VCaP (cell line): Measurements from ENCODE around the gene FBN2.
"Not testable (repeated sequence)": the region's sequence is repeated elsewhere in the genome, so short reads cannot be mapped to it uniquely, and the experiment has no call there.

Experiments used
- H3K27ac ChIP-seq: fragments of 450-650 bp; 2 replicates; pipeline ENCODE4 v1.5.1; 2017
- TF ChIP-seq, protein P1 (sequence below): fragments of 450-650 bp; conservative IDR thresholded peaks from 2 replicates; pipeline ENCODE4 v1.5.1; 2017; ENCODE audit warnings: mild to moderate bottlenecking, moderate library complexity

The FBN2 gene

DNA sequence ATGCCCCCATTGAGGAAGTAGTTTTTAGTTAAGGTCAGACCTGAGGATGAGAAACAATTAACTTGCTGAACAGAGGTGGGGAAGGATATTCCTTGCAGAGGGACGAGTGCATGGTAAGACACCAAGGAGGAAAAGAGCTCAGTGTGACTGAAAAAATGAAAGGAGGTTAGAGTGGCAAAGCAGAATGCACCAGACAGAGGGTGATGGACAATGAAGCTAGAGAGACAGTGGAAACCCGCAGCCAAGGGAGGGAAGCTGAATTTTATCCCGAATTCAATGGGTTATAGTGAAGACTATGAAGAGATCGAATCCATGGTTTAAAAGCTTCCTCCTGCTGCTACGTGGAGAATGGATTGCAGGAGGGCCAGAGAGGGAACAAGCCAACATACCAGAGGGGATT, 206.8 kb downstream of the FBN2 start:
- TF ChIP-seq, protein P1, sequence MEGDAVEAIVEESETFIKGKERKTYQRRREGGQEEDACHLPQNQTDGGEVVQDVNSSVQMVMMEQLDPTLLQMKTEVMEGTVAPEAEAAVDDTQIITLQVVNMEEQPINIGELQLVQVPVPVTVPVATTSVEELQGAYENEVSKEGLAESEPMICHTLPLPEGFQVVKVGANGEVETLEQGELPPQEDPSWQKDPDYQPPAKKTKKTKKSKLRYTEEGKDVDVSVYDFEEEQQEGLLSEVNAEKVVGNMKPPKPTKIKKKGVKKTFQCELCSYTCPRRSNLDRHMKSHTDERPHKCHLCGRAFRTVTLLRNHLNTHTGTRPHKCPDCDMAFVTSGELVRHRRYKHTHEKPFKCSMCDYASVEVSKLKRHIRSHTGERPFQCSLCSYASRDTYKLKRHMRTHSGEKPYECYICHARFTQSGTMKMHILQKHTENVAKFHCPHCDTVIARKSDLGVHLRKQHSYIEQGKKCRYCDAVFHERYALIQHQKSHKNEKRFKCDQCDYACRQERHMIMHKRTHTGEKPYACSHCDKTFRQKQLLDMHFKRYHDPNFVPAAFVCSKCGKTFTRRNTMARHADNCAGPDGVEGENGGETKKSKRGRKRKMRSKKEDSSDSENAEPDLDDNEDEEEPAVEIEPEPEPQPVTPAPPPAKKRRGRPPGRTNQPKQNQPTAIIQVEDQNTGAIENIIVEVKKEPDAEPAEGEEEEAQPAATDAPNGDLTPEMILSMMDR: no peak
- H3K27ac ChIP-seq: no peak overlapping the region

DNA sequence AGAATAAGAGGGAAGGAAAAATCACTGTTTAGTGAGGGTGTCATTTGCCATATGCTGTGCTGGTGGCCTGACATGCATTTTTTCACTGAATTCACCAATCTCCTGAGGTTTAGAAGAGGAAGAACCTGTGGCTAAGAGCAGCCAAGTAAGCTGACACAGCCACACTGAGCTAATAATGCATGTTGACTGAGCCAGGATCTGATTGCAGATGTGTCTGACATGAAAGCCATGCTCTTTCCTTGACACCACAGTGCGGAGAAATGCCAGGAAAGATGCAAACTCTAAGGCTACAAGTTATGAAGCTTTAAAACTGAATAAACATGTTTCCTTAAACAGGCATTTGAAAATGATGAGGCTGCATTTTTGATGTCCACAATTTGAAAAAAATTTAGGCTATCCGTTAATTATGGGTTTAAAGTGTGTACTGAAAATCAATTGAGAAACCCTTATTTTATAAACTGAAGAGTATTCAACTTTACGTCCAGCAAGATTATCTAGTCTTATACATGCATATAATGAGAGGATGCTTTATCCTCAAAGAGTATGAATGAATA, 208.6 kb downstream of the FBN2 start:
- TF ChIP-seq, protein P1: no peak
- no peak overlapping the region for H3K27ac ChIP-seq

DNA sequence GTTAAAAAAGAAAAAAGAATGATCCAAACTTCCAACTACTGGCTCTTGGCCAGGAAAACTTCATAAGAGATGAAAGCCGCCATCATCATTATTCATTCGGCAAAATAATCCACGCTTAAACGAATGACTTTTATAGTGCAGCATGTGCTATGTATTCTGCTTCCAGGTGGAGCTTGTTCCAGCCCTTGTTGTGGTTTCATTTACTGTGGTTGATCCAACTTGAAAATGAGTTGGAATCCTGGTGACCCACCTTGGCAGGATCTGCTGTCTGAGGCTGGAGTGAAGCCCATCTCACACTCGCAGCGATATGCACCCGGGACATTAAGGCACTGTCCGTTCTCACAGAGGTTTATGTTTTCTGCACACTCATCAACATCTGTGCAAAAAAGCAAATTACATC, 209.6 kb downstream of the FBN2 start:
- H3K27ac ChIP-seq: no peak overlapping the region
- TF ChIP-seq, protein P1: no peak

DNA sequence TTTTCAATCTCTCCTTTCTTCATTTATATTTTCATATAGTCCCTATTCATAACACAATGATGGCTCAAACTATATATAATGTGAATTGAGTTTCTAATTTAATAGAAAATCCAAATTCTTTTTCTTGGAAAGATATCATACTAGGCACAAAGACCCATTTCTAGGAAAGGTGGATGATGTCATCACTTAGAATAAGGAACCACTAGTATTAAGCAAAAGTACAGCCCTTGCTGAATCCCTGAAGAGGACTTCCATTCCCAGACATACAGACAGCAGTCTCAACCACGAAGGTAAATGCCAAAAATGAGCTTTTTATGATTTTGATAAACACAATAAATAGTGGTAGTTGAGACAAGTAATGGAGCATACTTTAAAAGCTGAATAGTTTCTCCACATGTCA, 210.0 kb downstream of the FBN2 start:
- H3K27ac ChIP-seq: no peak overlapping the region
- TF ChIP-seq, protein P1: no peak

DNA sequence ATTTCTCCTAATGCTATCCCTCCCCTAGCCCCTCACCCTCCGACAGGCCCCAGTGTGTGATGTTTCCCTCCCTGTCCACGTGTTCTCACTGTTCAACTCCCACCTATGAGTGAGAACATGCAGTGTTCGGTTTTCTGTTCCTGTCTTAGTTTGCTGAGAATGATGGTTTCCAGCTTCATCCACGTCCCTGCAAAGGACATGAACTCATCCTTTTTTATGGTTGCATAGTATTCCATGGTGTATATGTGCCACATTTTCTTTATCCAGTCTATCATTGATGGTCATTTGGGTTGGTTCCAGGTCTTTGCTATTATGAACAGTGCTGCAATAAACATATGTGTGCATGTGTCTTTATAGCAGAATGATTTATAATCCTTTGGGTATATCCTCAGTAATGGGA, 216.6 kb downstream of the FBN2 start:
- not testable (repeated sequence) for H3K27ac ChIP-seq

DNA sequence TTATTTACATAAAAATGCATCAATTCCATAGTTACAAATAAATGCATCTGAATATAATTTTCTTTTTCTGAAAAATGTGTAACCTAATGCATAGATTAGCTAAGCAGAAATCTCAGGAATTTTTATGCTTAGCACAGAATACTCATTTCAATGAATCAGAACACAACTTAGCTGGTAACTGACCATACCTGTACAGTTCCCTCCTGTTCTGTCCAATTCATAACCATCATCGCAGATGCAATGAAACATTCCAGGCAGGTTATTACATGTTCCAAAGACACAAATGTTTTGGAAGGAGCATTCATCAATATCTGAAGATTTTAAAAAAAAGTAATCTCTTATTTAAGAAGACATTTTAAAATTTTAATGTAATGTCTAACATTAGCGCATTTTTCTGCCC, 219.4 kb downstream of the FBN2 start:
- H3K27ac ChIP-seq: no peak overlapping the region
- TF ChIP-seq, protein P1: no peak

DNA sequence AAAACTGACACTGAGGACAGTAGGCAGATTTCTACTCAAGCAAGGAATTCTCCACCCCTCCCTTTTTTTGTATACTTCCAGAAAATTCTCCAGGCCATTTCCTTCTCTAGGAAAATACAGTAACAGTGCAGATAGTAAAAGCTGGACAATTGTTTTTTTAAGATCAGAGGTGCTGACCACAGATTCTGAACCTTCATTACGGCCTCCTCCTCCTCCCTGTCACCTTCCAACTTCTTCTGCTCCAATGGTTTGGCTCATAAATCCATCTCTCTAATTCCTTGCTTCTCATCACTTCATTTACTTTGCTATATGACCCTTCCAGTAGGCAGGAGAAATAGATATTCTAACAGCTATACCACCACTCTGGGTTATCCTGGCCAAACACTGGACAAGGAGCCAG, 220.6 kb downstream of the FBN2 start:
- TF ChIP-seq, protein P1: no peak
- peak overlapping the region; percentile 29 for H3K27ac ChIP-seq

DNA sequence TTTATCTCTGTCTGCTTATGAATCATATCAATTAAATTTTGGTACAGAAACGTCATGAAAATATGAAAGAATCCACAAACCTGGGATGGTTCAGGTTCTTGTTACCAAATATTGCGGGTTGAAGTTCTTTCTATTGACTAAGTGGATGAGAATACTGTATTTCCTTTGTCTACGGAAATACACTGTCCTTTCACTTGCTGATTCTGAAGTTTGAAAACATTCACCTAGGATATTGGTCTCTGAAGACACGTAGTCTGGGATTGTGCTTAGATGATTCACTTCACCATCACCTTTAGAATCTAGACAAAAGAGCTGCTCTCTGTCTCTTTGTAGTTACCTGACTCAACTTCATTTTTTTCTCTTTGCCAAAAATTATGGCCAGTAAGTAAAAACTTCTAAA, 222.4 kb downstream of the FBN2 start:
- no peak overlapping the region for H3K27ac ChIP-seq
- TF ChIP-seq, protein P1: no peak
